Measurements from ENCODE around the gene NUBP2.

The NUBP2 gene

GRCh38 chr16:1784977-1785845, 2.5 kb downstream of the NUBP2 start:
- no peaks in the 10 kb centered on the region for H3K27me3 ChIP-seq (ENCODE audit: insufficient read depth, low read depth, severe bottlenecking)
- no peaks in the 10 kb centered on the region for H3K9me3 ChIP-seq (ENCODE audit: severe bottlenecking)
- peaks cover 65% of the 10 kb centered on the region for H3K36me3 ChIP-seq
- no peak overlapping the region for H3K4me3 ChIP-seq (ENCODE audit: low read depth, low read length)
- no peak for DNase-seq
- no peak overlapping the region for H3K27ac ChIP-seq
- no peak for TF ChIP-seq CTCF (IDR thresholded peaks at IDR 0.05; ENCODE audit: low read depth, low read length)

GRCh38 chr16:1785846-1786170, 3.0 kb downstream of the NUBP2 start:
- Histone ChIP-seq H3K27ac (no peak overlapping the region), H3K9me3 (ENCODE audit: severe bottlenecking) (no peaks in the 10 kb centered on the region), H3K27me3 (ENCODE audit: insufficient read depth, low read depth, severe bottlenecking) (no peaks in the 10 kb centered on the region), H3K4me3 (ENCODE audit: low read depth, low read length) (no peak overlapping the region), H3K36me3 (peaks cover 62% of the 10 kb centered on the region)
- DNase-seq, result no peak
- no peak for TF ChIP-seq CTCF (IDR thresholded peaks at IDR 0.05; ENCODE audit: low read depth, low read length)

- peaks cover 61% of the 10 kb centered on the region for H3K36me3 ChIP-seq
- H3K9me3 ChIP-seq (ENCODE audit: severe bottlenecking), result no peaks in the 10 kb centered on the region
- no peak overlapping the region for H3K4me3 ChIP-seq (ENCODE audit: low read depth, low read length)
- no peak for DNase-seq
- no peak for TF ChIP-seq CTCF (IDR thresholded peaks at IDR 0.05; ENCODE audit: low read depth, low read length)
- H3K27me3 ChIP-seq (ENCODE audit: insufficient read depth, low read depth, severe bottlenecking), result no peaks in the 10 kb centered on the region
- H3K27ac ChIP-seq, result no peak overlapping the region
Measured at GRCh38 chr16:1786242-1787055, 3.7 kb downstream of the NUBP2 start.

- TF ChIP-seq CTCF (IDR thresholded peaks at IDR 0.05; ENCODE audit: low read depth, low read length), result no peak
- Histone ChIP-seq H3K27me3 (ENCODE audit: insufficient read depth, low read depth, severe bottlenecking) (no peaks in the 10 kb centered on the region), H3K4me3 (ENCODE audit: low read depth, low read length) (no peak overlapping the region), H3K27ac (no peak overlapping the region), H3K36me3 (peaks cover 63% of the 10 kb centered on the region), H3K9me3 (ENCODE audit: severe bottlenecking) (no peaks in the 10 kb centered on the region)
- DNase-seq, result no peak
Measured at GRCh38 chr16:1787056-1787321, 4.2 kb downstream of the NUBP2 start.

GRCh38 chr16:1787322-1788094, 4.7 kb downstream of the NUBP2 start:
- DNase-seq, result no peak
- H3K36me3 ChIP-seq, result peaks cover 63% of the 10 kb centered on the region
- H3K27ac ChIP-seq, result no peak overlapping the region
- no peaks in the 10 kb centered on the region for H3K27me3 ChIP-seq (ENCODE audit: insufficient read depth, low read depth, severe bottlenecking)
- no peak overlapping the region for H3K4me3 ChIP-seq (ENCODE audit: low read depth, low read length)
- TF ChIP-seq CTCF (IDR thresholded peaks at IDR 0.05; ENCODE audit: low read depth, low read length), result no peak
- no peaks in the 10 kb centered on the region for H3K9me3 ChIP-seq (ENCODE audit: severe bottlenecking)
